T-cell (primary cell): ENCODE data around the gene FAM72B. TPM values are rescaled to one million over a fixed set of nuclear protein-coding genes. Genes with fewer than 3 reads are reported as not detected.
"Not testable (repeated sequence)": the region's sequence is repeated elsewhere in the genome, so short reads cannot be mapped to it uniquely, and the experiment has no call there.

Source experiments
- ATAC-seq, 4 experiments: fragments of 200-7000 bp in 3 of 4; fragments of 150-1000 bp in 1 of 4; cut with Tn5 transposase; replicated peaks in 1 of 4; 1 replicate in 3 of 4; 2 replicates in 1 of 4; pipeline ENCODE4 v1.10.0; 2021; ENCODE audit warnings: moderate library complexity in 3 of 4, mild to moderate bottlenecking in 2 of 4, moderate number of reproducible peaks in 1 of 4
- CTCF ChIA-PET, 2 donors: fragments of 300-600 bp; sonication (Branson Sonifier 250); formaldehyde crosslinking; loops; one replicate each; lab custom pipeline; 2022; ENCODE audit warnings: antibody characterized with exemption in 2 of 2; lab: Charles Lee
- POLR2A ChIA-PET, 2 donors: fragments of 300-600 bp; sonication (Branson Sonifier 250); formaldehyde crosslinking; loops; one replicate each; lab custom pipeline; 2022; ENCODE audit warnings: antibody characterized with exemption in 2 of 2; lab: Charles Lee
- DNase-seq, 35 experiments: peaks; one replicate each; pipeline versions ENCODE4 v3.0.0 to v3.0.0-alpha.2; 2013 to 2023
- H3K27ac ChIP-seq: one replicate; pipeline ENCODE4 v1.5.1; 2013; ENCODE audit warnings: low read length
- H3K27me3 ChIP-seq, 2 experiments: replicated peaks in 1 of 2; 1 replicate in 1 of 2; 2 replicates in 1 of 2; pipeline versions ENCODE4 v1.6.1 to v1.7.0; 2013; ENCODE audit warnings: low read length in 1 of 2, mixed read lengths in 1 of 2; ENCODE audit not compliant: control insufficient read depth in 2 of 2, insufficient read depth in 2 of 2; ENCODE audit errors: extremely low read depth in 1 of 2
- H3K36me3 ChIP-seq, 2 donors: 1 replicate in 1 of 2; 2 replicates in 1 of 2; pipeline versions ENCODE4 v1.6.1 to v1.7.0; 2013; ENCODE audit warnings: low read length in 1 of 2; ENCODE audit not compliant: control insufficient read depth in 2 of 2, insufficient read depth in 1 of 2; ENCODE audit errors: extremely low read depth in 1 of 2
- H3K4me1 ChIP-seq, 2 experiments: 1 replicate in 1 of 2; 2 replicates in 1 of 2; pipeline versions ENCODE4 v1.6.1 to v1.7.0; 2013; ENCODE audit warnings: low read length in 2 of 2, mixed read lengths in 1 of 2; ENCODE audit not compliant: insufficient read depth in 2 of 2, control insufficient read depth in 1 of 2; ENCODE audit errors: extremely low read depth in 1 of 2
- H3K4me3 ChIP-seq, 2 donors: 1 replicate in 1 of 2; 2 replicates in 1 of 2; pipeline versions ENCODE4 v1.5.1 to v1.7.0; 2013; ENCODE audit warnings: mild to moderate bottlenecking in 2 of 2, low read length in 1 of 2, moderate library complexity in 1 of 2; ENCODE audit not compliant: control insufficient read depth in 1 of 2; ENCODE audit errors: extremely low read depth in 1 of 2
- H3K9me3 ChIP-seq: 2 replicates; pipeline ENCODE4 v1.7.0; 2013
- H3K27ac Mint-ChIP-seq, 2 donors: one replicate each; pipeline ENCODE4 v1.8.0; 2020 to 2021; ENCODE audit warnings: mild to moderate bottlenecking in 2 of 2, mixed read lengths in 2 of 2
- H3K27me3 Mint-ChIP-seq, 2 donors: one replicate each; pipeline ENCODE4 v1.8.0; 2021 to 2022; ENCODE audit warnings: mixed read lengths in 2 of 2
- H3K36me3 Mint-ChIP-seq: one replicate; pipeline ENCODE4 v1.8.0; 2021; ENCODE audit warnings: mixed read lengths
- H3K4me1 Mint-ChIP-seq, 3 donors: one replicate each; pipeline ENCODE4 v1.8.0; 2020 to 2022; ENCODE audit warnings: mixed read lengths in 3 of 3, mild to moderate bottlenecking in 1 of 3
- H3K4me3 Mint-ChIP-seq, 3 donors: one replicate each; pipeline ENCODE4 v1.8.0; 2020 to 2022; ENCODE audit warnings: mild to moderate bottlenecking in 3 of 3, mixed read lengths in 3 of 3, moderate library complexity in 3 of 3
- H3K9me3 Mint-ChIP-seq, 3 donors: one replicate each; pipeline ENCODE4 v1.8.0; 2020 to 2022; ENCODE audit warnings: mixed read lengths in 3 of 3
- WGBS: methylation state at CpG from one replicate; pipeline ENCODE4 v1.1.5; 2013; ENCODE audit warnings: missing lambda C conversion rate; ENCODE audit not compliant: insufficient coverage; 5-methylcytosine and 5-hydroxymethylcytosine counted together
- total RNA-seq, 35 experiments: library from RNA in 6 of 35; stranded (reverse) in 6 of 35; fragments of 120-200 nt in 1 of 35; gene quantifications; one replicate each; pipeline versions ENCODE4 v1.2.1 to v1.2.4 and lab custom pipeline; 2013 to 2026

The FAM72B gene
- total RNA-seq, 5 donors from 2014 or later (not counting 1 experiment from before 2014, with no cell fraction given), result 0.56 to 1.2 (median 0.67) TPM; not detected in 1

DNA sequence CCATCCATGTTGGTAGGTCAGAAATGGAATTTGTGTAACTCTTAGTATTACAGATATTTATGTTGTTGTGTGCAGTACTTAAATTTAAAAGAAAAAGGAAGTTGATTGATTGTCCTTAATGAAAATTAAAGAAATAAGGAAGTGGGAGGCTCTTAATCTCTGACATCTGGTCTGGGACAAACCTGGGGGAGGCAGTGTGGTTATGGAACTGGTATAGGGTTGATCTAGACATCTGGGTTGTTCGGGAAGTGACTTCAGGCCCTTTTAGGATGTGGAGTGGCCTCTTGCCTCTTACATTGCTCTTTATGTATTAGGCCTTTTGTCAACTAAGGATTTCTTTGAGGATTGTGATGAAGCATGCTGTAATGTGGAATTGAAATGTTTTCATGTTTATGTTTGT lies 16.1 kb upstream of the FAM72B start:
- H3K36me3 Mint-ChIP-seq, H3K4me3 Mint-ChIP-seq, H3K4me1 Mint-ChIP-seq, H3K4me1 ChIP-seq, H3K27me3 Mint-ChIP-seq, ATAC-seq, H3K27ac Mint-ChIP-seq, POLR2A ChIA-PET, H3K9me3 ChIP-seq, H3K27me3 ChIP-seq, H3K36me3 ChIP-seq, H3K4me3 ChIP-seq, DNase-seq, CTCF ChIA-PET, H3K9me3 Mint-ChIP-seq, H3K27ac ChIP-seq: not testable (repeated sequence)
- WGBS, result no CpG with 5 or more reads among the region's 1 CpG

GRCh38 chr1:121199763-121200162 lies 15.6 kb upstream of the FAM72B start:
- H3K4me1 ChIP-seq, CTCF ChIA-PET, H3K9me3 Mint-ChIP-seq, H3K27me3 ChIP-seq, DNase-seq, ATAC-seq, H3K27ac ChIP-seq, H3K4me3 ChIP-seq, H3K9me3 ChIP-seq, H3K4me3 Mint-ChIP-seq, H3K36me3 Mint-ChIP-seq, H3K27ac Mint-ChIP-seq, POLR2A ChIA-PET, H3K4me1 Mint-ChIP-seq, H3K27me3 Mint-ChIP-seq, H3K36me3 ChIP-seq: not testable (repeated sequence)
- no CpG with 5 or more reads among the region's 3 CpGs for WGBS

- H3K27me3 Mint-ChIP-seq, POLR2A ChIA-PET, H3K9me3 Mint-ChIP-seq, DNase-seq, H3K4me3 ChIP-seq, H3K27ac ChIP-seq, H3K9me3 ChIP-seq, H3K36me3 Mint-ChIP-seq, H3K4me1 Mint-ChIP-seq, H3K27ac Mint-ChIP-seq, CTCF ChIA-PET, H3K36me3 ChIP-seq, H3K4me1 ChIP-seq, ATAC-seq, H3K4me3 Mint-ChIP-seq, H3K27me3 ChIP-seq: not testable (repeated sequence)
- WGBS, result no CpG with 5 or more reads among the region's 7 CpGs
Measured at GRCh38 chr1:121197095-121197882, 13.1 kb upstream of the FAM72B start.

DNA sequence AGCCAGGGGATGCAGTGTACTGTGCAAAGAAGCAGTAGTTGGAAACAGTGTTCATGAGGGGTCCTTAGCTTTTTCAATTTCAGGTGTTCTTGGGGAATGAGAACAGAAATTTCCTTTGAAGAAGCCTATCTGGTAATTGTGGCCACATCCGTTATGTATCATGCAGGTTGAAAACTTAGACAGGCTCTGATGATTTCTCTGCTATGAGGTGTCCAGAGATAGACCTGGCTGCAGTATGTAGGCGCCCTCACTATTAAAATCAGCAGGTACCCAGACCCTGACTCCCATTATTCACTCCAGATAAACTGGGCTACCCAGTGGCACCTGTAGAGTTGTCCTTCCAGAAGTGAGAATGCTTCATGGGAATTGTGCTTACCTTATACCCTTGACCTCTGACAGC lies 8.4 kb upstream of the FAM72B start:
- CTCF ChIA-PET, H3K4me1 Mint-ChIP-seq, ATAC-seq, H3K9me3 Mint-ChIP-seq, POLR2A ChIA-PET, H3K36me3 ChIP-seq, H3K4me1 ChIP-seq, H3K27me3 Mint-ChIP-seq, H3K4me3 ChIP-seq, H3K4me3 Mint-ChIP-seq, H3K9me3 ChIP-seq, H3K36me3 Mint-ChIP-seq, DNase-seq, H3K27ac Mint-ChIP-seq, H3K27ac ChIP-seq, H3K27me3 ChIP-seq: not testable (repeated sequence)
- no CpG with 5 or more reads among the region's 2 CpGs for WGBS

- H3K27ac Mint-ChIP-seq, result not testable (repeated sequence)
Measured at GRCh38 chr1:121187914-121188313, 3.8 kb upstream of the FAM72B start.

DNA sequence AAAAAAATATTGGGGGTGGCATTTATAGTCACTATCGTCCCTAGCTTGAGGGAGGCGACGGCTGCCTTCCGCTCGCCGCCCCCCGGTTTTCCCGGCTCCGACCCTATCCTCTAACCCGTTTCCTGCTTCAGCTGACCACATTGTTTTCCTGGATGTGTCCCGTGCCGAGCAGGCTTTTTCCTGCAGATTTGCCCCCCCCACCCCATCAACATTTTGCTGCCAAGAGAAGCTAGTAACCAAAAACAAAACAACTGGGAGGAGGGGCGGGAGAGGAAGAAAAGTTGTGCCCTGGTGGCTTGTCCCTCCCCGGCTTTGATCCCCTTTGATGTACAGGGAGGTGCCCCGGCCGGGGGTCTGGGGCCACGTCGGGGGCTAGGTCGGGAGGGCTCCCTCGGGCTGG lies 2.1 kb upstream of the FAM72B start:
- H3K36me3 ChIP-seq, H3K27ac ChIP-seq, CTCF ChIA-PET, H3K27me3 Mint-ChIP-seq, ATAC-seq, DNase-seq, H3K36me3 Mint-ChIP-seq, H3K4me3 Mint-ChIP-seq, H3K4me1 ChIP-seq, H3K4me1 Mint-ChIP-seq, POLR2A ChIA-PET, H3K9me3 ChIP-seq, H3K27ac Mint-ChIP-seq, H3K27me3 ChIP-seq, H3K9me3 Mint-ChIP-seq: not testable (repeated sequence)
- peak overlapping the region in 1 of 2 donors; percentile 32 for H3K4me3 ChIP-seq
- no CpG with 5 or more reads among the region's 20 CpGs for WGBS

More at GRCh38 chr1:121187914-121188313, 3.8 kb upstream of the FAM72B start:
- H3K36me3 ChIP-seq, H3K4me3 ChIP-seq, H3K27ac ChIP-seq, H3K27me3 ChIP-seq, H3K9me3 ChIP-seq, H3K9me3 Mint-ChIP-seq, CTCF ChIA-PET, H3K36me3 Mint-ChIP-seq, DNase-seq, POLR2A ChIA-PET, H3K4me1 ChIP-seq, ATAC-seq, H3K27me3 Mint-ChIP-seq: not testable (repeated sequence)
- no CpG with 5 or more reads among the region's 5 CpGs for WGBS
- Mint-ChIP-seq H3K4me3 (peak overlapping the region; percentile 21 to 36 (median 23)), H3K4me1 (peaks cover 0 to 10% (median 9%) of the 10 kb centered on the region in 3 donors)
